ENCODE results near the gene CNEP1R1. TPM values are rescaled to one million over a fixed set of nuclear protein-coding genes. Genes with fewer than 3 reads are reported as not detected.

CNEP1R1 gene
- total RNA-seq, 1 experiment from 2014 or later = 5.4 TPM

- no peak for DNase-seq (ENCODE audit: low spot score)
Observed at GRCh38 chr16:50017553-50017952, 7.5 kb upstream of the CNEP1R1 start.

GRCh38 chr16:50021544-50021943 is 3.5 kb upstream of the CNEP1R1 start:
- no peak for DNase-seq (ENCODE audit: low spot score)

GRCh38 chr16:50023641-50024040 is 1.4 kb upstream of the CNEP1R1 start:
- no peak for DNase-seq (ENCODE audit: low spot score)

- DNase-seq (ENCODE audit: low spot score) = no peak
Observed at GRCh38 chr16:50024207-50024606, 818 bp upstream of the CNEP1R1 start.

DNA sequence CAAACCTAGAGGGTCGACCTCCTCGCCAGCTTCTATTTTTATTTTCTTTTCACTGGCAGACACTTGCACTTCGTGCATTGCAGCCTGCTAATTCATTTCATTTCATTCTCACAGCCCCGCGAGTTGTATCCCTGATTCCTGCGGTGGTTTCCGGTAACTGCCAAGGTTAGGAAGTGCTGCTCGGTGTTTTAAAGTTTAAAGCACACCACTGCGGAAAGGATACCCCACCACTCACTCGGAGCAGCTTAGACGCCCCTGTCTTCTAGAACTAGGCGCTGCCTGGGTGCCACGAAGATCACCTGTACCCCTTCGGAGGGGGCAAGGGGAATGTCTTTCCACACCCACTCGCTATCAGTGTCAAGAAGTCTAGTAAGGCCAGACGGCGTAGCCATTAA is 509 bp downstream of the CNEP1R1 start:
- DNase-seq (ENCODE audit: low spot score) = peak; percentile 56

DNA sequence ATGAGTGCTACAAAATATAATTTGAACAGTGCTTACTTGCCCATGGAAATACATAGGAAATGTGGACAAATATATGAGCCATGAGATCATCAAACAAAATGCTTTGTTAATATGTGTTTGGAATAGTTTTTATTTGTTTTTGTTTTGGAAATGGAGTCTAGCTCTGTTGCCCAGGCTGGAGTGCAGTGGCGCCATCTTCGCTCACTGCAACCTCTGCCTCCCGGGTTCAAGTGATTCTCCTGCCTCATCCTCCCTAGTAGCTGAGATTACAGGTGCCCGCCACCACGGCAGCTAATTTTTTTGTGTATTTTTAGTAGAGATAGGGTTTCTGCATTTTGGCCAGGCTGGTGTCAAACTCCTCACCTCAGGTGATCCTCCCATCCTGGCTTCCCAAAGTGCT is 2.8 kb downstream of the CNEP1R1 start:
- no peak for DNase-seq (ENCODE audit: low spot score)

DNA sequence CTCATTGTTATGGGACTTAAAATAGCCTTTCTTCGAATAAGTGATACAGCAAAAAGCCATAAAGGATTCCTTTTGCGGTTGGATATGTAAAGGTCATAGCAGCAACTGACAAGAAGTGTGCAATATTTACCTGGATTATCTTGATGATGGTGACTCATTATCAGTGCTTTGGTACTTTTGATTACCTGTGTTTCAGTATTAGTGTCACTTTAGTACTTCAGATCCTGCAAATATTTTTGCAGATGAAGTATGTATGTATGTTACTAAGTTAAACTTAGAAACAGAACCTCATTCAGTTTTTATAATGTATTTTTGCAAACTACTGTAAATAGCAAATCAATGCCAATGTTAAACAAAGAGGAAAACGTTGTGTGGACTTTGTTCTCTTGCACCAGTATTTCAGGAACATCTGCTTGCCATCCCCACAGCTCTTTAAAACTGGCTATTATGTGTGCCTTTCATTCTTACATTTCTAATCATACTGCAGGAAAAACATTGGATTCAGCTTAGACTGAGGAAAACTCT is 10.5 kb downstream of the CNEP1R1 start:
- peak; percentile 65 for DNase-seq (ENCODE audit: low spot score)

GRCh38 chr16:50036426-50036825 is 11.4 kb downstream of the CNEP1R1 start:
- peak; percentile 15 for DNase-seq (ENCODE audit: low spot score)

- no peak for DNase-seq (ENCODE audit: low spot score)
Observed at GRCh38 chr16:50037662-50038220, 12.7 kb downstream of the CNEP1R1 start.

GRCh38 chr16:50038286-50038685 is 13.3 kb downstream of the CNEP1R1 start:
- no peak for DNase-seq (ENCODE audit: low spot score)

GRCh38 chr16:50038756-50039529 is 13.9 kb downstream of the CNEP1R1 start:
- no peak for DNase-seq (ENCODE audit: low spot score)

GRCh38 chr16:50040018-50040417 is 15.0 kb downstream of the CNEP1R1 start:
- no peak for DNase-seq (ENCODE audit: low spot score)

DNA sequence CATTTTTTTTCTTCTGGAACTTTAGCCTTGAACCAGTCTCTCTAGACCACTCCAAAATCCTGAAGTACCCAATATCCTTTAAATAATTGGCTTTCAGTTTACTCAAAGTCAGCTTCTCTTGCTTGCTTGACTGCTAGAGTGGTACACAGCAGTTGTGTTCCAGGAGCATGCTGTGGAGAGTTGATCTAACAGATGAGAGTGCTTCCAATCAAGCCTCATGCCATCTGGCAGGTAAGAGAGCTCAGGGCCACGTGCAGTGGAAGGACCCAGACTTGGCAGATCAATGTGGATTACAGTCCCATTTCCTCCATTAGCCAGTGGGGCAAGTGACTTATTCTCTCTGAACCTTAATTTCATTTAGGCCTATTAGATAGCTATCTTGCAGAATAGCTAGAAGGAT is 15.7 kb downstream of the CNEP1R1 start:
- DNase-seq (ENCODE audit: low spot score) = no peak

GRCh38 chr16:50043358-50043757 is 18.3 kb downstream of the CNEP1R1 start:
- DNase-seq (ENCODE audit: low spot score) = no peak

GRCh38 chr16:50045412-50045811 is 20.4 kb downstream of the CNEP1R1 start:
- no peak for DNase-seq (ENCODE audit: low spot score)

DNA sequence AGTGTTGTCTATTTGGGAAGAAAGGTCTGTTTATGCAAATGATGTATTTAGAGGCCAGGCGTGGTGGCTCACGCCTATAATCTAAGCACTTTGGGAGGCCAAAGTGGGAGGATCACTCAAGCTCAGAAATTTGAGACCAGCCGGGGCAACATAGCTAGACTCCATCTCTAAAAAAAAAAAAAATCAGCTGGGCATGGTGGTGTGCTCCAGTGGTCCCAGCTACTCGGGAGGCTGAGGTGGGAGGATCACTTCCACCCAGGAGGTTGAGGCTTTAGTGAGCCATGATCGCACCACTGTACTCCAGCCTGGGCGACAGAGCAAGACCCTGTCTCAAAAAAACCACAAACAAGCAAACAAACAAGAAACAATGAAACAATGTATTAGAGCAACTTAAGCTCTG is 21.8 kb downstream of the CNEP1R1 start:
- no peak for DNase-seq (ENCODE audit: low spot score)

DNA sequence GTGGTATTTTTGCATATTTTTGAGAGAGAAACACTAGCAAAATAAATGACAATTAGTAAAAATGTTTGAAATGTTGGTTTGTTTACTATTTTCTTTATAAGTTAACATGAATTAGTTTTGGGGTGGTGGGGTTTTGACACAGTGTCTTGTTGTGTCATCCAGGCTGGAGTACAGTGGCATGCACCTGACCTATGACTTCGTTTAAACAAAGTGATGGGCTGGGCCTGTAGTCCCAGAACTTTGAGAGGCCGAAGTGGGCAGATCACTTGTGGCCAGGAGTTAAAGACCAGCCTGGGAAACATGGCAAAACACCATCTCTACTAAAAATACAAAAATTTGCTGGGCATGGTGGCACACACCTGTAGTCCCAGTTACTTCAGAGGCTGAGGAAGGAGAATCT is 22.8 kb downstream of the CNEP1R1 start:
- DNase-seq (ENCODE audit: low spot score) = no peak

- no peak for DNase-seq (ENCODE audit: low spot score)
Observed at GRCh38 chr16:50050802-50051201, 25.8 kb downstream of the CNEP1R1 start.

DNA sequence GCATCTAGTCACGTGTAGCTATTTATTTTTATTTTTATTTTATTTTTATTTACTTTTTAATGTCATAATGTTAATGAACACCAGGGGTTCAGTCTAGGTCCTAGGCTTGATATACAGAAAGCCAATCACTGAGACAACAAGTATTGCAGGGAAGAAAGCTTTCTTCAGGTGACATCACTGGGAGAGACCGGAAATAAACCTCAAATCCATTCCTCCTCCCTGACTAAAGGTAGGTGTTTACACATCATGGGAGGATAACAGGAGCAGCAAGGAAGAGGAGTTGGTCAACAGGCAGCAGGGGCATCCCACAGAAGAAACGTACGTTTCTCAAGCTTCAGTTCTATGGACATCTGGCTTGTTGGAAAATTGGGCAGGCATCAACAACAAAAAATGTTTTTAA is 31.2 kb downstream of the CNEP1R1 start:
- DNase-seq (ENCODE audit: low spot score) = no peak

DNA sequence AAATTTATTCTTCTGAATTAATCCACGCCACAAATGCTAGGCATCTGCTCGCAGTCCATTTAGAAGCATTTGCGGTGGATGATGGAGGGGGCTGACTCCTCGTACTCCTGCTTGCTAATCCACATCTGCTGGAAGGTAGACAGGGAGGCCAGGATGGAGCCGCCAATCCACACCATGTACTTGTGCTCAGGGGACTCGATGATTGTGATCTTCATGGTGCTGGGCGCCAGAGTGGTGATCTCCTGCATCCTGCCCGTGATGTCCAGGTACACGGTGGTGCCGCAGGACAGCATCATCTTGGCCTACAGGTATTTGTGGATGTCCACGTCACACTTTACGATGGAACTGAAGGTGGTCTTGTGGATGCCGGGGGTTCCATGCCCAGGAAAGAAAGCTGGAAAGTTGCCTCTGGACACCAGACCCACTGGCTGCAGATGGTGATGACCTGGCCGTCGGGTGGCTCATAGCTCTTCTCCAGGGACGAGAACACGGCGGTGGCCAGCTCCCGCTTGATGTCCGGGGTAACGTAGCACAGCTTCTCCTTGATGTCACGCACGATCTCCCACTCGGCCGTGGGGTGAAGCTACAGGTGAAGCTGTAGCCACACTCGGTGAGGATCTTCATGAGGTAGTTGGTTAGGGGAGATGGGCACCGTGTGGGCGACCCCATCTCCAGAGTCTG is 33.2 kb downstream of the CNEP1R1 start:
- no peak for DNase-seq (ENCODE audit: low spot score)

- DNase-seq (ENCODE audit: low spot score) = no peak
Observed at GRCh38 chr16:50059111-50059510, 34.1 kb downstream of the CNEP1R1 start.

DNA sequence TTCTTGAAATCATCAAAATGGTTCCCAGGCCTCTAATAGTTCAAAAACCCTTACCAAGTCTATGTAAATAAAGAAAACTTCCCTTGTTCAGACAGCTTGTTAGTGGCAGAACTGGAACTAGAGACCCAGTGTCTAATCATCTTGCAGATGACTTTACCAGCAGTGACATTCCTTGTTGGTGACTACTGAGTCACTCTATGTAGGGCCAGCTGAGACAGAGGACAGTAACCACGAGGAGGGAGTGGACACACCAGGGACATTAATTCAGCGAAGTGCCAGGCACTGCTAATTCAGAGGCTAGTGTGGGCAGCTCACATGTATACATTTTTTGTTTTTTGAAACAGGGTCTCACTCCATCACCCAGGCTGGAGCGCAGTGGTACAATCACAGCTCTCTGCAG is 34.6 kb downstream of the CNEP1R1 start:
- no peak for DNase-seq (ENCODE audit: low spot score)

DNA sequence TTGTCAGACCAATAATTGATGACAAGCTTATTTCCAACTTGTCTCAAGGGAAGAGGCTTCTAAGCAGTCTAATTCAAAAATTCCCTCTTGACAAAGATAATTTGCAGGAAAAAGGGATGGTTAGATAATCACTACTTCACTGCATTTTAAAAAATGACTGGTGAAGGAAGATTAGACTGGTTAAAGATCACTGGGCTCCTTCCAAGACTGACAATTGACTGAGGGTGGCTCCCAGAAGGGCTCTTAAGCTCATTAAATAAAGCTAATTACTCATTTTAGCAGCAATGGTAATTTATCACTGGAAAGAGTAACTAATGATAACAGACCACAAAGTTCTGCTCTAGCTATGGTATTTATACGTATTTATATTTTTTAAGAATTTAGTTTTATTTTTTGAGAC is 36.3 kb downstream of the CNEP1R1 start:
- no peak for DNase-seq (ENCODE audit: low spot score)

All from HT-29 (cell line).